Ramos (cell line): ENCODE measurements around the gene GRK4.
"Not testable (repeated sequence)": the region's sequence is repeated elsewhere in the genome, so short reads cannot be mapped to it uniquely, and the experiment has no call there.

ENCODE experiments used
- in situ Hi-C: fragments of 300-500 bp; cut with MboI; formaldehyde crosslinking; loops from one replicate; pipeline ENCODE4 v1.14.3; 2022; ENCODE audit warnings: low sequenced_read_pairs; ENCODE audit not compliant: unreplicated experiment

Gene GRK4

DNA sequence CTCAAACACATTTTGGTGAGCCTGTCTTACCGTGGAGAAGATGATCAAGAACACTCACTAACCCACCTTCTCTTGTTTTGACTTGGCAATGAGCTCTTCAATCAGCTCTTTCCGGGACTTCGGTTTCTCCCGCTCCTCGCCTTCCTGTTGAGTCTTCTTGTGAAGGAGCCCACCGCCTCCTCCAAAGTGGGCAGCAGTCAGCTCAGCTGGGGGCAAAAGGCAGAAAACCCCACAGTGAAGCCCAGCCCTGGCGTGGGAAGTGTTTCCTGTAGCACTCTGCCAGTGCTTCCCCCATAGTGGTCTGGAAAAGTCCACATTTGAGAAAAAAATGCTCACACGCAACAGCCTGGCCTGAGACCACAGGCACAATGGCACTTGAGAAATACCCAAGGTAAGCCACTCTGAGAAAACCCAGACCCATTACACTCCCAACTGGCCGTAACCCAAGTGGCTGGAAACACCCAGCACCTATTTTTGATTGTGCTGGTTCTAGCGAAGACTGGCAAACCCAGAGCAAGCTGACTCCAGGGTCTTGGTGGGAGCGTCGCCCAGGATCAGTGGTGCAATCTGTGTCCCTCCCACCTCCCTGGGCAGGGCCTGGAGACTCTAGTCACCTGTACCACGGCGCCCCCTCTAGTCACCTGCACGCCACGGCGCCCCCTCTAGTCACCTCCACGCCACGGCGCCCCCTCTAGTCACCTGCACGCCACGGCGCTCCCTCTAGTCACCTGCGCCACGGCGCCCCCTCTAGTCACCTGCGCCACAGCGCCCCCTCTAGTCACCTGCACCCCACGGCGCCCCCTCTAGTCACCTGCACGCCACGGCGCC is 8.8 kb upstream of the GRK4 start:
- in situ Hi-C loops = no loop called here

DNA sequence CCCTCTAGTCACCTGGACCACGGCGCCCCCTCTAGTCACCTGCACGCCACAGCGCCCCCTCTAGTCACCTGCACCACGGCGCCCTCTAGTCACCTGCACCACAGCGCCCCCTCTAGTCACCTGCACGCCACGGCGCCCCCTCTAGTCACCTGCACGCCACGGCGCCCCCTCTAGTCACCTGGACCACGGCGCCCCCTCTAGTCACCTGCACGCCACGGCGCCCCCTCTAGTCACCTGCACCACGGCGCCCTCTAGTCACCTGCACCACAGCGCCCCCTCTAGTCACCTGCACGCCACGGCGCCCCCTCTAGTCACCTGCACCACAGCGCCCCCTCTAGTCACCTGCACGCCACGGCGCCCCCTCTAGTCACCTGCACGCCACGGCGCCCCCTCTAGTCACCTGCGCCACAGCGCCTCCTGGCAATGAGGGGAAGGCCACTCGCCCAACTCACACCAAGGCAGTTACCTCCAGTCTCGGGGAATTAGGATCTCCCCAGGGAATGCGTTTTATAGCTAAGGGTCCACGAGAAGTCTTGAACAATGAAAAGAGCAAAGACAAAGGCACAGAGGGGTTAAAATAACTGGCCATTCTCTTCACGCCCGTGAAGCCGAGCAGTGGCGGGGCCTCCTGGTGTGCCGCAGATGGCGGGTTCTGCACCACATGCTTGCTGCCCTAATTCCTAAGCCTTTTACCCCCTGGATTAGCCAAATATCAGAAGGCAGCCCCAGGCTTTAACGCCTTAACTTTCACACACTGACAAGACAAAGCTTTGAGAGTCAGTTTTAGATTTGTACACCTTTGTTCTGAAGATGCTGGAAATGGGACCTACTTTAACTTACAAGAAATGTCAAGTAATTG is 8.0 kb upstream of the GRK4 start:
- in situ Hi-C loops = not testable (repeated sequence)

DNA sequence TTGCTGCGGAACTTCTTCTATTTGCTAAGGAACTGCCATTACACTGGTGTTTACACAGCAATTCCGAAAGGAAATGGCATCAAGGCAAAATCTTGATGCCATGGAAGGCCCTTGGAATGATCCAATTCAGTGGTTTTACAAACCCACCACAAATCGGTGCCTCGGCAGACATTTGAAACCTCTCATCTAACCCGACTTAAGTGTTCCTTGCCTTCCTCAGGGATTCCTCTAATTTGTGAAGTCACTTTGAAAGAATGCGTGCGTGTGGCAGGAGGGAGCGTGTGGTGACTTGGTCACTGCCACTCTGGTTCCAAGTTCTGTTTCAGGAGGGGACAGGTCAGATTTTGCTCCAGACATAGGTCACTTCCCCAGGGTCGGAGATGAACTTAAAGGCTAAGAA is 4.9 kb upstream of the GRK4 start:
- in situ Hi-C loops = no loop called here

DNA sequence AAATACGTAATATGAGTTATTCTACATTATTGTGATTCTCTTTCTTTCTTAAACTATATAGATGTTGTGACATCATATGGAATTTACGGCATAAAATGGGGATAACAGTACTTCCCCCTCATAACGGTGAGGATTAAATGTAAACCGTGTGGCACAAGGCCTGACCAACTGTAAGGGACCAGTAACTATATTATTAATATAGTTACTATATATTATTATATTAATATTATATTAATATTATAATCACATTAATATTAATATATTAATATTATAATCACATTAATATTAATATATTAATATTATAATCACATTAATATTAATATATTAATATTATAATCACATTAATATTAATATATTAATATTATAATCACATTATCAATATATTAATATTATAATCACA is 2.9 kb upstream of the GRK4 start:
- in situ Hi-C loops = not testable (repeated sequence)

DNA sequence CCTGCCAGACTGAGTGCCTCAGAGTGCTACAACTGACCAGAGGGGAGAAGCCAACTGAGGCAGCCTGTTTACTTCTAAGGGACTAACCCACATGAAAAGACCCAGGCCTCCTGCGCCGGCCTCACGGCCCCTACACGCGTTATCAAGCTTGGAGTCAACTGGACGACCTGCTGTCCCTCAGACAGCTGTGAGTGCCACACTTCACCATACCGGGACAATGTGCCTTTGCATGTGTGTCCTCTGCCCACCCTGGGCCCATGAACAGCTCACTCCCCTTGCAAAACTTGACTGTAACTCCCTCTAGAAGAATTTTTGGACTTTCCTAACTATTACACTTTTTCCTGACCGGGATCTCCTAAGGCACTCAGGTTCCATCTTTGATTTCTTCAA is 2.0 kb upstream of the GRK4 start:
- in situ Hi-C loops = no loop called here

DNA sequence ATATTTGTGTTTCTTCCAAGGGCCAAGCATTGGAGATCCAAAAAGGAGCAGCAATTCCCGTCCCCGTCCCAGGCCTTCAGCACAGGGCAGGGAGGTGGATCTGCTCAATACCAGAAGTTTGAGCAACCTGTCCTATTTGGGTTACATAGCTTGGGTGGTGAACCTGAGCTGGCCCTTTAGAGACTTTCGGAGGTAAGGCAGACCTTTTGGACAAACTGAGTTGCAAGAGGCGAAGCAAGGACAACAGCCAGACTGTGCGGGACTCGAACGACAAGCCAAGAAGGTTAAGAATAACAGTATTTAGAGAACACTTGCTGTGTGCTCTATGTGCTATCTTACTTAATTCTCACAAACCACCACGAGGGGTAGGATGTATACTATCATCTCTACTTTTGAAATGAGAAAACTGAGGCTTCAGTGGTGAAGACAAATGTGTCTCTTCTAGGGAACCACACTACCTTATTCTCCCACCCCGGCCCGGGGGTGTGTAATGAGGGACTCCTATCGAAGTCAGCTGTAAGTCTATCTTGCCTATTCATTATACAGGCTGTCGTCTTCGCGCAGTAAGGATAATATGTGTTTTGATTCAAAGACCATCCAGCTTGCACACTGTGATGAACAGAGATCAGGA is 1.4 kb upstream of the GRK4 start:
- in situ Hi-C loops = no loop called here

DNA sequence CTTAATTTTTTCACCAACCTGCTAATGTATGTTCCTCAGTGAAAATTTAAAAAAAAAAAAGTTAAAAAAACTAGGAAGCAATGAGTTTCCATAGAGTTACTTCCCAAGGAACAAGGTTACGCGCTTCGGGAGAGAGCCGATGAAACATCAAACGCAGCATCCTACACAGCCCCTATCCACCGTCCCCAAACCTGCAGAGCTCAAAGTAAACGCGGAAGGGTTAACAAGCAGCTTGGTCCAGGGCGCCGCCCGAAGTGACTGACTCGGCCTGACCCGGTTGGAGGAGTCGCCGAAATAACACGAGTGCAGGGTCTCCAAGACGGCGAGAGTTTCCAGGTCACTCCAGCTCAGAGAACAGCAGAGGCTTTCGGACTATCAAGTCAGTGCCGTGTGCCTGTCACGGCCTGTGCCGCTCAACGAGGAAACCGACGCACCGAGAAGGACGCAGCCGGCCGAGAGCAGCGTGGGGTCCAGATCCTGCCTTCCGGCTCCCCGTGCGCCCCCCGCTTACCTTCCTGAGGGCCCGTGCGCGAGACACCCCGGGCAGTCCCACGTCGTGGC is 677 bp upstream of the GRK4 start:
- in situ Hi-C loops = no loop called here

DNA sequence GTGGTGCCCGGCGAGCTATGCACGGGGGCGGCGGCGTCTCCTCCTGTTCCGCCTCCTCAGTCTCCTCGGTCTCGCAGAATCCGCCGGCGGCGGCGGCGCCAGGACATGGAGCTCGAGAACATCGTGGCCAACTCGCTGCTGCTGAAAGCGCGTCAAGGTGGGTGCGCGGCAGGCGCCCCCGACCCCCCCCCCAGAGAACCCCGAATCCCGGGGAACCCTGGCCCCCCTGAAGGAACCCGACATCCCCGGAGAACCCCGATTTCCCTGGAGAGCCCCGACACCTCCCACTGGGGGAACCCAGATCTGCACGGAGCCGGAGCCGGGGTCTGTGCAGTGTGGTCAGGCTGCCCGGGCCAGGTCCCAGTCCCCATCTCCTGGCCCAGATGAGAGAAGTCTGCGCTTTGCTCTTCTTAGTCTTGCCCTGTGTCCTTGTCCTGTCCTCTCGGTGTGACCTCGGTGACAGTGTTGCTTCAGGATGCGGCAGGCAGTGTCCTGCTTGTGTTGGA is 648 bp downstream of the GRK4 start:
- in situ Hi-C loops = no loop called here

DNA sequence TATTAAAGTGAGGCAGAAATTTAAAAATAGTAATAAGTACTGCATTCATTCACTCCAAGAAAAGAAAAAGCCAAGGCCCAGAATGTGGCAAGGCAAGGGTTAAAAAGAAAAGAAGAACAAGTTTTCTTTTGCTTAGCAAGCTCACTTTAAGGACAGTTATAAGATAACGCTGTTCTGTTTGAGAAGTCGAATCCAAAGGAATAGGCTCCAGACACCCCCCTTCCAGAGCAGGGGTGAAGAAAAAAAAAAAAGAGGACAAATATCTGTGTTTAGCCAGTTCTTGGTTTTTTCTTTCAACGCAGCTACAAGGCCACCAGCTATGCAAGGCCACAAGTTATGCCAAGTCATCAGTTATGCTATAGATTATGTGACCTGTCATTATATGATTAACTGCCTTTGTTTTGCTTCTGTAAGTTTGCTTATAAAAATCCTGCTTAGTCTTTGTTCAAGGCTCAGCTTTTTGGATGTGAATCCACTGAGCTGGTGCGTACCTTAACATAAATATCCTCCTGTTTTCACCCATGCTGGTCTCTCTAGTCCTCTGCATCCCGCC is 1.4 kb downstream of the GRK4 start:
- in situ Hi-C loops = no loop called here

DNA sequence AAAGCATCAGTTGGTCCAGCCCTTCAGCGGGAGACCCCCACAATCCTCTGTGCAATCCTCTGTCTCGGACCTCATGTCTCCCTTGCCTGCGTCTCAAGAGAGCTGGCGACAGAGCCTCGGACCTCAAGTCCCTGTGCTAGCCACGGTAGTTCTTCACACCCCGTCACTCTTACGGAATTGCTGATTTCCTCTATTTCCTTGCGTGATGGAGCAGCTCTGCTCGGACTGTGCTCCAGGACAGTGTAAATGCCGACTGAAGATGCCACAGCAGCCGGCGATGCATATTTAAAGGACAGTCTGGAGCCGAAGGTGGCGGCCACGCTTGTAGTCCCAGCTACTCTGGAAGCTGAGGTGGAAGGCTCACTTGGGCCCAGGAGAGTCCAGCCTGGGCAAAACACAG is 1.9 kb downstream of the GRK4 start:
- in situ Hi-C loops = no loop called here

DNA sequence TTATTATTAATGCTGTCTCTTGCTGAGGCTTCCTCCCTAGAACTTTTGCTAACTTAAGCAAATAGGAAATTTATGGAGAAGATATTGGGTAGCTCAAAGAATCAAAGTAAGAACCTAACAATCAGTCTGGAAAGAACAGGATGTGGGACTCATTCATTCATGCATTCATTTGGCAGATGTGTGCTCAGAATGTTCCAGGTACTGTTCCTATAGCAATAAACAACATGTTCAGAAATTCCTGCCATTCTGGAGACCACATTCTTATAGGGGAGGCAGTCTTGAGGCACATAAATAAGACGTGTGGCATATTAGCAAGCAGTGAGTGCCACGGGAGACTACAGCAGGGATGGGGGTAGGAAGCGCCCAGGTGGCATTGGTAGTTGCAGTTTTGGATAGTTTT is 5.0 kb downstream of the GRK4 start:
- in situ Hi-C loops = no loop called here

DNA sequence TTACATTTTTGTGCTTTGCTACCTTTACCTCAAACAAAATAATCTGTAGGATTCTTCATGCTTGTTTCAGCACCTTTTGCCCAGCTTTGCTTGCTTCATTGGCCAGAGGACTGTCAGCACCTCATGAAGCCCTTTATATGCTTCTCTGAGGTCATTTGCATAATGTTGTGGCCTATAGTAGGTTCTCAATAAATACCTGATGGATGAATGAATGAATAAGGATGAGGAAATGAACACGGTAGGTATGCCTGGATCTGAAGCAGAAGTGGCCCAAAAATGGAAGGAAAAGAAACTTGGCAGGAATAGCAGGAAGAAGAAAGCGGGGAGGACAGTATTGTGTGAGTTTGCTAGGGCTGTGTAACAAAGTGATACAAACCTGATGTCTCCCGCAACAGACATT is 7.9 kb downstream of the GRK4 start:
- in situ Hi-C loops = no loop called here

DNA sequence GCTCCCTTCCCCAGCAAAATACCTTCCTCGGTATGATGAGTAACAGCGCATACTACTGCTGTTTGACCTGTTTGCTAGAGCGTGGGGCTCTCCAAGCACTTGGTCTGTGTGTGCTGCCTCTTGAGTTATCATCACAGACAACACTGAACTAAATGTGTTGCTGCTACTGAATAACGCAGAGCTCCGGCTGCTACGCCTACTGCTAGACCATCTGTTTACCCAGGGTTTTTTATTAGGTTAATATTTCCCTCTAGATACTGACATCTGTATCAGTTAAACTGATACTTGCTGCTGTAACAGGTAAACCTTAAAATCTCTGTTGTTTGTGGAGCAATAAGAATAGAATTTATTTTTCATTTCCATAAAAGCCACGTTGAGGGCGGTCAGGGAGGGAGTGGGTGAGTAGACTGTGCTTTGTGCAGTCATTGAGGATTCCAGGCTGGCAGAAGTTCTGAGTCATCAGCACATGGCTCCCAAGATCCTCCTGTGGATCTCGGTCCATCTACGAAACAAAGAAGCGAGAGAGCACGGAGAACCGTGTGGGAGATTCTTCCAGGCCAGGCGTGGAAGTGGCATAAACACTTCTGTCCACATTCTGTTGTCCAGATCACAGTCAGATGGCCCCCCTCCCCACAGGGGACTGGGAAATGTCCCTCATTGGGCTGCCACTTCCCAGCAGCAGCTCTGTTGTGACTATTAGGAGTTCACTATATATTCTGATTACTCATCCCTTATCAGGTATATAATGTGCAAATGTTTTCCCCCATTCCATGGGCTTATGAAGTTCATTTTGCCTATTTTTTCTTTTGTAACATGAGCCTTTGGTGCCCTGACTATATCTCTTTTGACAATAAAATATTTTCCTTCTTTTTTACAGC is 14.1 kb downstream of the GRK4 start:
- in situ Hi-C loops = no loop called here

DNA sequence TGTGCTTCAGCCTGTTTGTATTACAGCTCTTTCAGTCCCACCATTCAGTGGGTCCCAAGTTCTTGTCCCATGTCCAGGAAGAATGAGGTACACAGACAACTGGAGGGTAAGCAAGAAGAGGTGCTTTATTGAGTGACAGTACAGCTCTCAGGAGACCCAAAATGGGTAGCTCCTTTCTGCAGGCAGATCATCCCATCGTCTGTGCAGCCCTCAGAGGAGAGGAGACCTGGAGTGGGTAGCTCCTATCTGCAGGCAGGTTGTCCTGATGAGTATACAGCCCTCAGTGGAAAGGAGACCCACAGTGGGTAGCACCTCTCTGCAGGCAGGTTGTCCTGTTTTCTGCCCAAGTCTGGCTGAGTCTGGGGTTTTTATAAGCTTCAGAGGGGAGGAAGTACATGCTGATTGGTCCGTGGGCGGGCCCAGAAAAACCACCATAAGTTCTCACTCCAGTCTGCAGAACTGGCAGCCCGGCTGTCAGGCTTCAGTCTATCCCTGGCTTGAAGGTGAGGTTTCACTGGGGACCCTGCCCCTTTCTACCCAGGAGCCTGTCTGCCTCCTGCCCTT is 18.0 kb downstream of the GRK4 start:
- in situ Hi-C loops = no loop called here

DNA sequence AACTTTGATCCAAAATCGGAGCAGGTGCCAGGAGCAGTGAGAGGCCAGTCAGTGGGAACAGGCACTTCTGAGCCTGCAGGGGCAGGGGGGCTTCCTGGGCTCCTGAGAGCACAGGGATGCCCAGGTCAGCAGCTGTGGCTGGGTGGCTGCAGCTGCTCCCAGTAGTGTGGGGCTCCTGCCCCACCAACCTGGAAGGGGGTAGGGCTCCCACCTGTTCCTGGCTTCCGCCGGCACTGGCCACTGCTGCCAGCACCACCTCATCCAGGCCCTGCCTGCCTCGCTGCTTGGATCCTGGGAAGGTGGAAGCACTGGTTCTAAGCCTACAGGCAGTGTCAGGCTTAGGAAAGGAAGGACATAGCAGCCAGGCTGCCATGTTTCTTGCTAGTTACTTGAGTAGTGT is 18.6 kb downstream of the GRK4 start:
- in situ Hi-C loops = no loop called here

DNA sequence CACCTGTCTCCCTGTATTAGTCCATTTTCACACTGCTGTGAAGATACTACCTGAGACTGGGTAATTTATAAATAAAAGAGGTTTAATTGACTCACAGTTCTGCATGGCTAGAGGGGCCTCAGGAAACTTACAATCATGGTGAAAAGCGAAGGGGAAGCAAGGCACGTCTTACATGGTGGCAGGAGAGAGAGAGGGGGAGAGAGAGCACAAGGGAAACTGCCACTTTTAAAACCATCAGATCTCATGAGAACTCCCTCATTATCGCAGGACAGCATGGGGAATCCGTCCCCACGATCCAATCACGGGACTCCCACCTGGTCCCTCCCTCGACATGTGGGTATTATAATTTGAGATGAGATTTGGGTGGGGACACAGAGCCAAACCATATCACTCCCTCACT is 20.3 kb downstream of the GRK4 start:
- in situ Hi-C loops = not testable (repeated sequence)

DNA sequence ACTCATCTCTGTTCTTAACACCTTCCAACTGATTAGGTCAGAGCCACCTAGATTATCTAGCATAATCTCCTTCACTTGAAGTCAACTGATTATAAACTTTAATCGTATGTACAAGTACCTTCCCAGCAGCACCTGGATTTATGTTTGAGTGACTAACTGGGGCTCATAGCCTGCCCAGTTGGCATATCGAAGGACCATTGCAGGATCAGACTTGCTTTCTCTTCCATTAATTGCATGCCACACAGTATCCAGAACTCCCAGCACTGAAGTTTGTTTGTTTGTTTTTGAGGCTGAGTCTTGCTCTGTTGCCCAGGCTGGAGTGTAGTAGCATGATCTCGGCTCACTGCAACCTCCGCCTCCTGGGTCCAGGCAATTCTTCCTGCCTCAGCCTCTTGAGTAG is 27.9 kb downstream of the GRK4 start:
- in situ Hi-C loops = no loop called here

DNA sequence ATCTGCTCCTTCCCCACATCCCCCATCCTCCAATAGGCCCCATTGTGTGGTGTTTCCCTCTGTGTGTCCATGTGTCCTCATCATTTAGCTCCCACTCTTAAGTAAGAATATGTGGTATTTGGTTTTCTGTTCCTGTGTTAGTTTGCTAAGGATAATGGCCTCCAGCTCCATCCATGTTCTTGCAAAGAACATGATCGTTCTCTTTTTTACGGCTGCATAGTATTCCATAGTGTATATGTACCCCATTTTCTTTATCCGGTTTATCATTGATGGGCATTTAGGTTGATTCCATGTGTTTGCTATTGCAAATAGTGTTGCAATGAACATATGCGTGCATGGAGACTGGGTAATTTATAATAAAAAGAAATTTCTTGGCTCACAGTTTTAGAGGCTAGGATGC is 31.5 kb downstream of the GRK4 start:
- in situ Hi-C loops = no loop called here
